HepG2 (cell line): ENCODE data around the gene ANKUB1. TPM values are rescaled to one million over a fixed set of nuclear protein-coding genes. Genes with fewer than 3 reads are reported as not detected.

Experiments
- ADNP ChIP-seq: sonication (generic); formaldehyde crosslinking; IDR thresholded peaks from 2 replicates; pipeline ENCODE4 v1.4.0; 2020; ENCODE audit warnings: missing genetic modification reagents
- ARNTL ChIP-seq: sonication (generic); formaldehyde crosslinking; IDR thresholded peaks from 2 replicates; pipeline ENCODE4 v1.4.0; 2020; ENCODE audit warnings: mild to moderate bottlenecking, missing genetic modification reagents
- CC2D1A ChIP-seq: sonication (generic); formaldehyde crosslinking; IDR thresholded peaks from 2 replicates; pipeline ENCODE4 v1.8.1; 2023; ENCODE audit warnings: mild to moderate bottlenecking, missing genetic modification reagents
- HOXD1 ChIP-seq: sonication (generic); formaldehyde crosslinking; IDR thresholded peaks from 2 replicates; pipeline ENCODE4 v1.5.0; 2020; ENCODE audit warnings: missing genetic modification reagents
- KMT2A ChIP-seq: sonication (generic); formaldehyde crosslinking; IDR thresholded peaks from 2 replicates; pipeline ENCODE4 v1.4.0; 2020; ENCODE audit warnings: missing genetic modification reagents
- NFE2L2 ChIP-seq: fragments of 150-350 bp; IDR thresholded peaks from 2 replicates; pipeline ENCODE4 v1.6.1; 2014; ENCODE audit warnings: low read length
- SMARCE1 ChIP-seq: fragments of 450-650 bp; IDR thresholded peaks from 2 replicates; pipeline ENCODE4 v1.6.1; 2017; ENCODE audit warnings: borderline replicate concordance
- SMC3 ChIP-seq: IDR thresholded peaks from 2 replicates; pipeline ENCODE4 v1.6.1; 2011; ENCODE audit warnings: low read length, improper control_type of control experiment
- TERF1 ChIP-seq: sonication (generic); formaldehyde crosslinking; IDR thresholded peaks from 2 replicates; pipeline ENCODE4 v1.8.0; 2022; ENCODE audit warnings: mild to moderate bottlenecking, missing genetic modification reagents, moderate library complexity
- ZNF556 ChIP-seq: sonication (generic); formaldehyde crosslinking; IDR thresholded peaks from 2 replicates; pipeline ENCODE4 v1.4.0; 2020; ENCODE audit warnings: mild to moderate bottlenecking, missing genetic modification reagents, borderline replicate concordance
- ZNF784 ChIP-seq: sonication (generic); formaldehyde crosslinking; IDR thresholded peaks from 2 replicates; pipeline ENCODE4 v1.5.1; 2020; ENCODE audit warnings: missing genetic modification reagents, mild to moderate bottlenecking, borderline replicate concordance
- polyA plus RNA-seq, 8 experiments: library from polyadenylated mRNA; depleted of rRNA in 3 of 8; stranded (reverse) in 7 of 8; unstranded in 1 of 8; fragments of >200 nt; fragmentation: Illumina TruSeq in 4 of 8; extraction: Trizol in 4 of 8; gene quantifications; 2 replicates each; pipeline versions ENCODE4 v1.2.1 to v1.2.3, GENCODE V29; 2011 to 2016; ENCODE audit warnings: low read depth in 4 of 8, missing spikeins in 1 of 8, mixed read lengths in 1 of 8; ENCODE audit not compliant: insufficient read depth in 1 of 8
- total RNA-seq, 5 experiments: library from RNA; depleted of rRNA; stranded (reverse); fragments of >200 nt; fragmentation: Illumina TruSeq; extraction: Trizol; gene quantifications; 2 replicates each; pipeline ENCODE4 v1.2.3, GENCODE V29; 2016; ENCODE audit warnings: low read depth in 1 of 5
- TF ChIP-seq, protein P1 (sequence below): sonication (generic); formaldehyde crosslinking; IDR thresholded peaks from 2 replicates; pipeline ENCODE4 v1.8.0; 2022; ENCODE audit warnings: mild to moderate bottlenecking, missing genetic modification reagents, borderline replicate concordance
- TF ChIP-seq, protein P2 (sequence below): sonication (generic); formaldehyde crosslinking; IDR thresholded peaks from 2 replicates; pipeline ENCODE4 v1.4.0; 2020; ENCODE audit warnings: missing genetic modification reagents
- TF ChIP-seq, protein P3 (sequence below): sonication (generic); formaldehyde crosslinking; IDR thresholded peaks from 2 replicates; pipeline ENCODE4 v1.5.1; 2020; ENCODE audit warnings: mild to moderate bottlenecking, missing genetic modification reagents, borderline replicate concordance

Gene ANKUB1
- total and polyA plus RNA-seq, 2 of the 13 experiments (the other 11 are each of a cell fraction or from before 2014, with no cell fraction given) = not detected

GRCh38 chr3:149713730-149714654, 78.4 kb downstream of the ANKUB1 start (continued):
- TF ChIP-seq, protein P1, sequence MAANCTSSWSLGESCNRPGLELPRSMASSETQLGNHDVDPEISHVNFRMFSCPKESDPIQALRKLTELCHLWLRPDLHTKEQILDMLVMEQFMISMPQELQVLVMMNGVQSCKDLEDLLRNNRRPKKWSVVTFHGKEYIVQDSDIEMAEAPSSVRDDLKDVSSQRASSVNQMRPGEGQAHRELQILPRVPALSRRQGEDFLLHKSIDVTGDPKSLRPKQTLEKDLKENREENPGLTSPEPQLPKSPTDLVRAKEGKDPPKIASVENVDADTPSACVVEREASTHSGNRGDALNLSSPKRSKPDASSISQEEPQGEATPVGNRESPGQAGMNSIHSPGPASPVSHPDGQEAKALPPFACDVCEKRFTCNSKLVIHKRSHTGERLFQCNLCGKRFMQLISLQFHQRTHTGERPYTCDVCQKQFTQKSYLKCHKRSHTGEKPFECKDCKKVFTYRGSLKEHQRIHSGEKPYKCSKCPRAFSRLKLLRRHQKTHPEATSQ = no peak
- TF ChIP-seq ZNF784 (CRISPR knock-in tag) (no peak), ARNTL (CRISPR knock-in tag) (peak; percentile 68), ADNP (CRISPR knock-in tag) (no peak; the same call in 1 of the 2 replicates), ZNF556 (peak; percentile 78; the same call in 1 of the 2 replicates), SMC3 (no peak), NFE2L2 (no peak), CC2D1A (CRISPR knock-in tag) (no peak), SMARCE1 (no peak), KMT2A (no peak), TERF1 (no peak), HOXD1 (CRISPR knock-in tag) (no peak)
- TF ChIP-seq, protein P2, sequence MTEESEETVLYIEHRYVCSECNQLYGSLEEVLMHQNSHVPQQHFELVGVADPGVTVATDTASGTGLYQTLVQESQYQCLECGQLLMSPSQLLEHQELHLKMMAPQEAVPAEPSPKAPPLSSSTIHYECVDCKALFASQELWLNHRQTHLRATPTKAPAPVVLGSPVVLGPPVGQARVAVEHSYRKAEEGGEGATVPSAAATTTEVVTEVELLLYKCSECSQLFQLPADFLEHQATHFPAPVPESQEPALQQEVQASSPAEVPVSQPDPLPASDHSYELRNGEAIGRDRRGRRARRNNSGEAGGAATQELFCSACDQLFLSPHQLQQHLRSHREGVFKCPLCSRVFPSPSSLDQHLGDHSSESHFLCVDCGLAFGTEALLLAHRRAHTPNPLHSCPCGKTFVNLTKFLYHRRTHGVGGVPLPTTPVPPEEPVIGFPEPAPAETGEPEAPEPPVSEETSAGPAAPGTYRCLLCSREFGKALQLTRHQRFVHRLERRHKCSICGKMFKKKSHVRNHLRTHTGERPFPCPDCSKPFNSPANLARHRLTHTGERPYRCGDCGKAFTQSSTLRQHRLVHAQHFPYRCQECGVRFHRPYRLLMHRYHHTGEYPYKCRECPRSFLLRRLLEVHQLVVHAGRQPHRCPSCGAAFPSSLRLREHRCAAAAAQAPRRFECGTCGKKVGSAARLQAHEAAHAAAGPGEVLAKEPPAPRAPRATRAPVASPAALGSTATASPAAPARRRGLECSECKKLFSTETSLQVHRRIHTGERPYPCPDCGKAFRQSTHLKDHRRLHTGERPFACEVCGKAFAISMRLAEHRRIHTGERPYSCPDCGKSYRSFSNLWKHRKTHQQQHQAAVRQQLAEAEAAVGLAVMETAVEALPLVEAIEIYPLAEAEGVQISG (CRISPR knock-in tag) = peak; percentile 34; the same call in 1 of the 2 replicates
- TF ChIP-seq, protein P3, sequence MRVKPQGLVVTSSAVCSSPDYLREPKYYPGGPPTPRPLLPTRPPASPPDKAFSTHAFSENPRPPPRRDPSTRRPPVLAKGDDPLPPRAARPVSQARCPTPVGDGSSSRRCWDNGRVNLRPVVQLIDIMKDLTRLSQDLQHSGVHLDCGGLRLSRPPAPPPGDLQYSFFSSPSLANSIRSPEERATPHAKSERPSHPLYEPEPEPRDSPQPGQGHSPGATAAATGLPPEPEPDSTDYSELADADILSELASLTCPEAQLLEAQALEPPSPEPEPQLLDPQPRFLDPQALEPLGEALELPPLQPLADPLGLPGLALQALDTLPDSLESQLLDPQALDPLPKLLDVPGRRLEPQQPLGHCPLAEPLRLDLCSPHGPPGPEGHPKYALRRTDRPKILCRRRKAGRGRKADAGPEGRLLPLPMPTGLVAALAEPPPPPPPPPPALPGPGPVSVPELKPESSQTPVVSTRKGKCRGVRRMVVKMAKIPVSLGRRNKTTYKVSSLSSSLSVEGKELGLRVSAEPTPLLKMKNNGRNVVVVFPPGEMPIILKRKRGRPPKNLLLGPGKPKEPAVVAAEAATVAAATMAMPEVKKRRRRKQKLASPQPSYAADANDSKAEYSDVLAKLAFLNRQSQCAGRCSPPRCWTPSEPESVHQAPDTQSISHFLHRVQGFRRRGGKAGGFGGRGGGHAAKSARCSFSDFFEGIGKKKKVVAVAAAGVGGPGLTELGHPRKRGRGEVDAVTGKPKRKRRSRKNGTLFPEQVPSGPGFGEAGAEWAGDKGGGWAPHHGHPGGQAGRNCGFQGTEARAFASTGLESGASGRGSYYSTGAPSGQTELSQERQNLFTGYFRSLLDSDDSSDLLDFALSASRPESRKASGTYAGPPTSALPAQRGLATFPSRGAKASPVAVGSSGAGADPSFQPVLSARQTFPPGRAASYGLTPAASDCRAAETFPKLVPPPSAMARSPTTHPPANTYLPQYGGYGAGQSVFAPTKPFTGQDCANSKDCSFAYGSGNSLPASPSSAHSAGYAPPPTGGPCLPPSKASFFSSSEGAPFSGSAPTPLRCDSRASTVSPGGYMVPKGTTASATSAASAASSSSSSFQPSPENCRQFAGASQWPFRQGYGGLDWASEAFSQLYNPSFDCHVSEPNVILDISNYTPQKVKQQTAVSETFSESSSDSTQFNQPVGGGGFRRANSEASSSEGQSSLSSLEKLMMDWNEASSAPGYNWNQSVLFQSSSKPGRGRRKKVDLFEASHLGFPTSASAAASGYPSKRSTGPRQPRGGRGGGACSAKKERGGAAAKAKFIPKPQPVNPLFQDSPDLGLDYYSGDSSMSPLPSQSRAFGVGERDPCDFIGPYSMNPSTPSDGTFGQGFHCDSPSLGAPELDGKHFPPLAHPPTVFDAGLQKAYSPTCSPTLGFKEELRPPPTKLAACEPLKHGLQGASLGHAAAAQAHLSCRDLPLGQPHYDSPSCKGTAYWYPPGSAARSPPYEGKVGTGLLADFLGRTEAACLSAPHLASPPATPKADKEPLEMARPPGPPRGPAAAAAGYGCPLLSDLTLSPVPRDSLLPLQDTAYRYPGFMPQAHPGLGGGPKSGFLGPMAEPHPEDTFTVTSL (CRISPR knock-in tag) = no peak
